ENCODE results near the gene OXT.

OXT gene

GRCh38 chr20:3084986-3085360 is 13.6 kb downstream of the OXT start:
- DNase-seq (ENCODE audit: low read depth in 1 of 2, low spot score in 1 of 2) = no peak
- H3K27me3 ChIP-seq (ENCODE audit: insufficient read depth, poor library complexity, severe bottlenecking) = peaks cover 13% of the 10 kb centered on the region
- TF ChIP-seq SPI1 (IDR thresholded peaks at IDR 0.05; ENCODE audit: borderline replicate concordance, low read depth) (no peak), POLR2AphosphoS5 (IDR thresholded peaks at IDR 0.05; ENCODE audit: low read depth) (no peak), GABPA (IDR thresholded peaks at IDR 0.05; ENCODE audit: low read depth) (no peak)
- no peak overlapping the region for H3K27ac ChIP-seq (replicated peaks)
- H3K4me3 ChIP-seq (replicated peaks; ENCODE audit: insufficient read depth, low read length) = no peak overlapping the region

GRCh38 chr20:3085571-3086072 is 14.2 kb downstream of the OXT start:
- TF ChIP-seq REST (IDR thresholded peaks at IDR 0.05; ENCODE audit: insufficient replicate concordance, low read depth) (no peak), POLR2AphosphoS5 (IDR thresholded peaks at IDR 0.05; ENCODE audit: low read depth) (no peak), CTCF (IDR thresholded peaks at IDR 0.05; ENCODE audit: insufficient read depth, low read length) (no peak), SPI1 (IDR thresholded peaks at IDR 0.05; ENCODE audit: borderline replicate concordance, low read depth) (no peak), GABPA (IDR thresholded peaks at IDR 0.05; ENCODE audit: low read depth) (no peak)
- Histone ChIP-seq H3K27ac (replicated peaks) (no peak overlapping the region), H3K27me3 (ENCODE audit: insufficient read depth, poor library complexity, severe bottlenecking) (peaks cover 13% of the 10 kb centered on the region)

GRCh38 chr20:3088031-3088430 is 16.6 kb downstream of the OXT start:
- no peak overlapping the region for H3K27ac ChIP-seq (replicated peaks)
- no peak for DNase-seq (ENCODE audit: low read depth in 1 of 2, low spot score in 1 of 2)
- TF ChIP-seq GABPA (IDR thresholded peaks at IDR 0.05; ENCODE audit: low read depth) (no peak), POLR2AphosphoS5 (IDR thresholded peaks at IDR 0.05; ENCODE audit: low read depth) (no peak), CTCF (IDR thresholded peaks at IDR 0.05; ENCODE audit: insufficient read depth, low read length) (no peak), REST (IDR thresholded peaks at IDR 0.05; ENCODE audit: insufficient replicate concordance, low read depth) (no peak), SPI1 (IDR thresholded peaks at IDR 0.05; ENCODE audit: borderline replicate concordance, low read depth) (no peak)
- peaks cover 5% of the 10 kb centered on the region for H3K27me3 ChIP-seq (ENCODE audit: insufficient read depth, poor library complexity, severe bottlenecking)
- H3K4me3 ChIP-seq (replicated peaks; ENCODE audit: insufficient read depth, low read length) = no peak overlapping the region

More at GRCh38 chr20:3085571-3086072, 14.2 kb downstream of the OXT start:
- no peak for DNase-seq (ENCODE audit: low read depth in 1 of 2, low spot score in 1 of 2)
- no peak overlapping the region for H3K4me3 ChIP-seq (replicated peaks; ENCODE audit: insufficient read depth, low read length)

- TF ChIP-seq POLR2AphosphoS5 (IDR thresholded peaks at IDR 0.05; ENCODE audit: low read depth) (peak; percentile 38; the same call in 1 of the 2 replicates), CTCF (IDR thresholded peaks at IDR 0.05; ENCODE audit: insufficient read depth, low read length) (no peak), GABPA (IDR thresholded peaks at IDR 0.05; ENCODE audit: low read depth) (0 out of 2 replicates have a peak, but pooled peaks have one; percentile 11), SPI1 (IDR thresholded peaks at IDR 0.05; ENCODE audit: borderline replicate concordance, low read depth) (peak; percentile 56; the same call in 1 of the 2 replicates)
- DNase-seq (ENCODE audit: low read depth in 1 of 2, low spot score in 1 of 2) = peak in 1 of 2 experiments; percentile 43
- no peak overlapping the region for H3K27ac ChIP-seq (replicated peaks)
- no peaks in the 10 kb centered on the region for H3K27me3 ChIP-seq (ENCODE audit: insufficient read depth, poor library complexity, severe bottlenecking)
- H3K4me3 ChIP-seq (replicated peaks; ENCODE audit: insufficient read depth, low read length) = no peak overlapping the region
These were observed 19.1 kb downstream of the OXT start for GRCh38 chr20:3090565-3090964.
